Mesendoderm (in vitro differentiated cells): ENCODE measurements around the gene PPFIA4.
"Not testable (repeated sequence)": the region's sequence is repeated elsewhere in the genome, so short reads cannot be mapped to it uniquely, and the experiment has no call there.

Experiments used
- DNase-seq: peaks from one replicate; pipeline ENCODE4 v3.0.0; 2013
- H2AK5ac ChIP-seq: 2 replicates; pipeline ENCODE4 v1.6.1; 2013; ENCODE audit warnings: low read length, inconsistent platforms
- H2BK120ac ChIP-seq: 2 replicates; pipeline ENCODE4 v1.6.1; 2013; ENCODE audit warnings: low read depth, mild to moderate bottlenecking, low read length, moderate library complexity, mixed read lengths
- H2BK15ac ChIP-seq: replicated peaks from 2 replicates; pipeline ENCODE4 v1.6.1; 2013; ENCODE audit warnings: low read depth, mild to moderate bottlenecking, moderate library complexity
- H2BK5ac ChIP-seq: 2 replicates; pipeline ENCODE4 v1.6.1; 2013; ENCODE audit warnings: low read length, inconsistent platforms
- H3K18ac ChIP-seq: 2 replicates; pipeline ENCODE4 v1.6.1; 2013; ENCODE audit warnings: mild to moderate bottlenecking, low read length, mixed read lengths
- H3K23ac ChIP-seq: one replicate; pipeline ENCODE4 v1.6.1; 2013; ENCODE audit warnings: low read length
- H3K27ac ChIP-seq: 2 replicates; pipeline ENCODE4 v1.5.1; 2013; ENCODE audit warnings: low read depth, mild to moderate bottlenecking, inconsistent platforms, low read length, moderate library complexity
- H3K27me3 ChIP-seq: 2 replicates; pipeline ENCODE4 v1.6.1; 2013; ENCODE audit warnings: low read length, control low read depth, mild to moderate bottlenecking, inconsistent platforms; ENCODE audit not compliant: insufficient read depth, poor library complexity
- H3K36me3 ChIP-seq: 2 replicates; pipeline ENCODE4 v1.6.1; 2013; ENCODE audit warnings: low read length, inconsistent platforms; ENCODE audit not compliant: control insufficient read depth, insufficient read depth
- H3K4ac ChIP-seq: one replicate; pipeline ENCODE4 v1.6.1; 2013; ENCODE audit warnings: low read depth, mild to moderate bottlenecking, low read length, moderate library complexity
- H3K4me1 ChIP-seq: 2 replicates; pipeline ENCODE4 v1.6.1; 2013; ENCODE audit warnings: low read depth, low read length, inconsistent platforms; ENCODE audit not compliant: control insufficient read depth
- H3K4me2 ChIP-seq: 2 replicates; pipeline ENCODE4 v1.6.1; 2013; ENCODE audit warnings: low read length
- H3K4me3 ChIP-seq: 2 replicates; pipeline ENCODE4 v1.5.1; 2013; ENCODE audit warnings: mild to moderate bottlenecking, low read length
- H3K56ac ChIP-seq: one replicate; pipeline ENCODE4 v1.6.1; 2013; ENCODE audit warnings: low read length
- H3K79me1 ChIP-seq: 2 replicates; pipeline ENCODE4 v1.6.1; 2013; ENCODE audit warnings: low read length, inconsistent platforms
- H3K79me2 ChIP-seq: 2 replicates; pipeline ENCODE4 v1.6.1; 2013; ENCODE audit warnings: mild to moderate bottlenecking, low read length; ENCODE audit not compliant: control insufficient read depth, insufficient read depth
- H3K9ac ChIP-seq: 2 replicates; pipeline ENCODE4 v1.6.1; 2013; ENCODE audit warnings: low read length, inconsistent platforms
- H4K5ac ChIP-seq: one replicate; pipeline ENCODE4 v1.6.1; 2013; ENCODE audit warnings: low read length
- H4K8ac ChIP-seq: one replicate; pipeline ENCODE4 v1.6.1; 2013; ENCODE audit warnings: low read depth, mild to moderate bottlenecking, control low read depth, low read length, moderate library complexity
- WGBS: extraction: QIAGEN DNeasy Blood & Tissue Kit; methylation state at CpG from one replicate; pipeline ENCODE4 v1.1.7; 2013; ENCODE audit warnings: low lambda C conversion rate, missing lambda C conversion rate; ENCODE audit not compliant: insufficient coverage; ENCODE audit errors: extremely low coverage; 5-methylcytosine and 5-hydroxymethylcytosine counted together

Gene PPFIA4

DNA sequence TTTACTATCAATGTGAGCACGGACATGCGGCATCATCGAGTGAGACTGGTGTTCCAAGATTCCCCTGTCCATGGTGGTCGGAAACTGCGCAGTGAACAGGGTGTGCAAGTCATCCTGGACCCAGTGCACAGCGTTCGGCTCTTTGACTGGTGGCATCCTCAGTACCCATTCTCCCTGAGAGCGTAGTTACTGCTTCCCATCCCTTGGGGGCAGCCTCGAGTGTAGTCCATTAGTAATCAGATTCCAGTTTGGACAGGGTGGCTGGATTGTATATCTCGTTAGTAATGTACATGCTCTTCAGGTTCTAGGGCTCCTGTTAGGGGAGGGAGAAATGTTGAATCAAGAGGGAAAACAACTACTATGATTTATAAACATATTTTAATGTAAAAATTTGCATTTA is 3.4 kb upstream of the PPFIA4 start:
- H3K56ac ChIP-seq, H3K27me3 ChIP-seq, H2AK5ac ChIP-seq, H4K8ac ChIP-seq, H2BK120ac ChIP-seq, H3K18ac ChIP-seq, H2BK5ac ChIP-seq, H3K4ac ChIP-seq, H4K5ac ChIP-seq, H3K4me3 ChIP-seq, H3K27ac ChIP-seq, H3K23ac ChIP-seq, H3K79me2 ChIP-seq, H2BK15ac ChIP-seq, DNase-seq, H3K9ac ChIP-seq, H3K79me1 ChIP-seq, H3K4me1 ChIP-seq, H3K4me2 ChIP-seq: not testable (repeated sequence)
- no CpG with 5 or more reads among the region's 10 CpGs for WGBS
- H3K36me3 ChIP-seq: peaks cover 11% of the 10 kb centered on the region

DNA sequence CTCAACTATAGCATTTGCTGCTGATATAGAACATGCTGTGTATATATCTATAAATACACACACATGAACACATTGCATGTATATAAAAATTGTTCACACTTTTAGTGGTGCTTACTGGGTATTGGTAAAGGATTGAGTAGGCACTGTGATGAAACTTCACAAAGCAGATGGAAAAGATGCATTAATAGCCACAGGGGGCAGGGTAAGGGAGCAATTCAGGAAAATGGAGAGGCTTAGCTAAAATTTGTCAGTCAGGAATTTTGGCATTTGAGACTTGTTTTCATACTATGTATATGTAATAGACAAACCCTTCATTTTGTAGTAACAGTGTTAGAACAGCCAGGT is 633 bp upstream of the PPFIA4 start:
- Histone ChIP-seq H3K79me2 (no peaks in the 10 kb centered on the region), H3K56ac (peak overlapping the region; percentile 59), H2BK15ac (no peak overlapping the region), H4K5ac (peak overlapping the region; percentile 88), H3K4me2 (no peak overlapping the region), H2AK5ac (no peak overlapping the region), H2BK120ac (no peak overlapping the region), H3K4me3 (no peak overlapping the region), H3K18ac (no peak overlapping the region), H3K27ac (no peak overlapping the region), H3K79me1 (no peaks in the 10 kb centered on the region), H4K8ac (no peak overlapping the region), H3K36me3 (peaks cover 4% of the 10 kb centered on the region), H3K9ac (no peak overlapping the region), H3K27me3 (peaks cover 4% of the 10 kb centered on the region), H2BK5ac (no peak overlapping the region), H3K23ac (no peak overlapping the region), H3K4ac (no peak overlapping the region), H3K4me1 (peaks cover 4% of the 10 kb centered on the region)
- DNase-seq: no peak

DNA sequence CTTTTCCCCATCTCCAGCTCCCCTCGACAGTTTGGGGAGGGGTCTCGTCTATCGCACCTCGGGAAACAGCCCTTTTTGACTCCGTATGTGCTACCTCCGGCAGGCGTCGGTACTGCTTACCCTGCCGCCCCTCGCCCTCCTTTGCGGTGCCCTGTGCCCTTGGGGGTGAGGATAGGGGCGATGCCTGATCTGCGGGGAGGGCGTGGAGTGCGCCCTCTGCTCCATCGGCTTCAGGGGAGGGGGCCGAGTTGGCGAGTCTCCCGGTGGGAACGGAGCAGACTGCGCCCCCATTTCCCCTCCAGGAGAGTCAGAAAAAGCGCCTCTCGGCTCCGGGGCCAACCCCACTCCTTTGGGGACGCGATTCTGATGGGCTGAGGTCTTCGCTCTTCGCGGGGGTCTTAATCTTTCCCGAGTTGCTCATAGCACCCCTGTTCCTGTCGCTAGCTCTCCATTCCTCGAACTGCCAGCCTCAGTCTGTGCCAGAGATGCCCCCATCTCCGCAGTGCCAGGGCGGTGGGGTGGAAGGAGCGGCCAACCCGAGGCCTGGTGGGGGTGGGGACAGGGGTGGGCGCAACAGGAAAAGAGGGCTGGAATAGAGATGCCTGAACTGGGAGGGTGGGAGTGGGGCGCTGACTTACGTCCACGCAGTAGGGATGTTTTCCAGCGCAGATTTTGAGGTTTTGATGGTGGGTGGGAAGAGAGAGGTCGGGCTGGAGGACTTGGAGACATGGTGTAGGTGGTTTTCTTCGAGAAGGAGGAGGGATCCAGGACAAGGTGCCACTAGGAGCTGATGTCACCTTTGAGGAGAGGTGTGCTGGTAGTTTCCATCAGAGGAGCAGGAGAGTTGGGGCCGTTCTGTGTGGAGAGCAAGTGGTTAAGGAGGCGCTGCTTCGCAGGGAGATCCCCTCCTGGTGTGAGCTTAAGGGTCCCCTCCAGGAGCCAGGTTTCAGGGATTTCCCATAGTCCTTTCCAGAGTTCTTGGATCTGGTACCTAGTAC is 674 bp downstream of the PPFIA4 start:
- peak; percentile 31 for DNase-seq
- no peak overlapping the region for H2BK5ac ChIP-seq
- H4K5ac ChIP-seq: no peak overlapping the region
- H3K56ac ChIP-seq: peak overlapping the region; percentile 68
- H3K27ac ChIP-seq: no peak overlapping the region
- peak overlapping the region; percentile 62 for H3K4me3 ChIP-seq
- H3K4me2 ChIP-seq: peak overlapping the region; percentile 93
- H3K27me3 ChIP-seq: peaks cover 4% of the 10 kb centered on the region
- no CpG with 5 or more reads among the region's 46 CpGs for WGBS
- peak overlapping the region; percentile 64 for H3K9ac ChIP-seq
- no peaks in the 10 kb centered on the region for H3K79me1 ChIP-seq
- H3K36me3 ChIP-seq: peaks cover 2% of the 10 kb centered on the region
- no peak overlapping the region for H4K8ac ChIP-seq
- H3K4me1 ChIP-seq: peaks cover 4% of the 10 kb centered on the region
- no peak overlapping the region for H2BK15ac ChIP-seq
- H2BK120ac ChIP-seq: no peak overlapping the region
- no peaks in the 10 kb centered on the region for H3K79me2 ChIP-seq
- no peak overlapping the region for H3K18ac ChIP-seq
- H2AK5ac ChIP-seq: no peak overlapping the region
- no peak overlapping the region for H3K23ac ChIP-seq
- no peak overlapping the region for H3K4ac ChIP-seq

DNA sequence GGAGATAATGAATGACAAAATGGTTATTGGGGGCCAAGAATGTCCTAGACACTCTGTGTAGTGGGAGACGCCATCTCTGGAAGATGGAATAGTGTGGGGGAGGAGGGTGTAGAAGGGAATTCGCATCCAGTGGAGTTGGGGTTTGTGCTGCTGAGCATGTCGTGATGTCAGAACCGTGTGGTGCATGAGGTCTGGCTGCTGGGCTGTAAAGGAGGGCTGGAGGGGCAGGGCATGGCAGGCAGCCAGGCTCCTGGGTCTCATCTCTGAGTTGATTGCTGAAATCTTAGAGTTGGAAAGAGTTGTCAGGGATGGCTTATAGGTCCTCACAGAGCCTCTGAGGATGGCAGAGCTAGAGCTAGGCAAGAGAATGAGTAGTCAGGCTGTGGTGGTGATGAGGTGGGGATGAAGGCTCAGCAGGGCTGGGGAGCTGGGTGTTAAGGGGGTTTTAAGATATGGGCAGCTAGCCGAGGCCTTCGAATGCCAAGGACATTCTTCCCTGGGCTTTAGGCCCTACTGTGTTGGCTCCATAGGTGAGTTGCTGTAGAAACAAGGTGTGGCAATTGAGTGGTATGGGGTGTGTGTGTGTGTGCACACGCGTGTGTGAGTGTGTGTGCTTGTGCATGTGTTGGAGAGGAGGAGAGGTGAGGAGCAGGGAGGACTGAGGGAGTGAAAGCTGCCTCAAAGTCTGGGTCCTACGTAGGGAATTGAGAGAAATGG is 1.9 kb downstream of the PPFIA4 start:
- H4K5ac ChIP-seq: no peak overlapping the region
- H3K4me3 ChIP-seq: no peak overlapping the region
- H3K56ac ChIP-seq: peak overlapping the region; percentile 15
- no peak overlapping the region for H3K18ac ChIP-seq
- WGBS: no CpG with 5 or more reads among the region's 9 CpGs
- H2BK120ac ChIP-seq: no peak overlapping the region
- H3K4me1 ChIP-seq: peaks cover 4% of the 10 kb centered on the region
- H2AK5ac ChIP-seq: no peak overlapping the region
- H4K8ac ChIP-seq: no peak overlapping the region
- H2BK15ac ChIP-seq: no peak overlapping the region
- H3K27ac ChIP-seq: no peak overlapping the region
- no peak overlapping the region for H3K4ac ChIP-seq
- peaks cover 4% of the 10 kb centered on the region for H3K27me3 ChIP-seq
- peaks cover 2% of the 10 kb centered on the region for H3K36me3 ChIP-seq
- no peak overlapping the region for H3K4me2 ChIP-seq
- no peak overlapping the region for H3K23ac ChIP-seq
- no peak overlapping the region for H2BK5ac ChIP-seq
- H3K9ac ChIP-seq: no peak overlapping the region
- no peak for DNase-seq
- H3K79me2 ChIP-seq: no peaks in the 10 kb centered on the region
- no peaks in the 10 kb centered on the region for H3K79me1 ChIP-seq

DNA sequence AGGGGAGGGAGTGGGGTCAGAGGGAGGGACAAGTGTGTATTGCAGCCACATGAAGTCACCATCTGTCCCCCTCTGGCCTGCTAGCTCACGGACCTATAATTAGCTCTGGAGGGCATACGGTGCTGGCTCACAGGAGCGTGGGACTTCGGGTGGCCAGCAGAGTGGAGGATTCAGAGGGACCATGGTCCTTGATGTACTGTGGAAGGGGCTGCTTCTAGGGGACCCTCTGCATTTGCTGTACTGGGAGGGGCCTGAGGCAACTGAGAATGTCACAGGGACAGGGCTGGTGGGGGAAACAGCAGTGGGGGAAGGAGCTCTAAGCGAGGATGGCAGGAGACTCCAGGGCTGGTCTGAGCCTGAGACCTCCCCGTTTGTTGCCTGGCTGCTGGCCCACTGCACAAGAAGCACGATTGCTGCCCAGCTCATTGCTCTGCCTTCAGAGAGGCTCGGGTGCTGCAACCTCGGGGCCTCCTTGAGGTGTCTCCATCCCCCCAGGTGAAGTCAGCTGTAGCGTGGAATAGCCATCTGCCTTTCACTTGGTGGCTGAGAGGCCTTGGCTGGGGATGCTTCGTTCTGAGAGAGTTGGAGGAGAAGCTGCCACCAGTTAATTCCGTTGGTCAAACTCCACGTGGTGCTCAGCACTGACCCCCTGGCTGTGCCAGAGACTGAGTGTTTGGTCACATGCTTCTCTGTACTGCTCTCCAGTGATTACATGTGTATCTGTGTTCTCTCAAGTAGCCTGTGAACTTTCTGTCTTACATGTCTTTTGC is 2.7 kb downstream of the PPFIA4 start:
- H3K27ac ChIP-seq: no peak overlapping the region
- H3K23ac ChIP-seq: no peak overlapping the region
- H2BK5ac ChIP-seq: no peak overlapping the region
- no CpG with 5 or more reads among the region's 13 CpGs for WGBS
- peaks cover 4% of the 10 kb centered on the region for H3K4me1 ChIP-seq
- no peak overlapping the region for H3K18ac ChIP-seq
- no peak overlapping the region for H4K8ac ChIP-seq
- H3K56ac ChIP-seq: peak overlapping the region; percentile 11
- H3K79me2 ChIP-seq: no peaks in the 10 kb centered on the region
- peaks cover 4% of the 10 kb centered on the region for H3K27me3 ChIP-seq
- H4K5ac ChIP-seq: no peak overlapping the region
- no peak overlapping the region for H2AK5ac ChIP-seq
- no peak overlapping the region for H3K9ac ChIP-seq
- peak; percentile 24 for DNase-seq
- no peak overlapping the region for H3K4ac ChIP-seq
- H2BK15ac ChIP-seq: no peak overlapping the region
- H3K79me1 ChIP-seq: no peaks in the 10 kb centered on the region
- no peak overlapping the region for H3K4me2 ChIP-seq
- H3K36me3 ChIP-seq: peaks cover under 1% of the 10 kb centered on the region
- H2BK120ac ChIP-seq: no peak overlapping the region
- H3K4me3 ChIP-seq: no peak overlapping the region
